Stimulated activated naive CD4-positive, alpha-beta T cell (primary cell): ENCODE data around the gene SSC4D.
A peak's percentile ranks its signal among the peaks of the same experiment; 100 is the strongest.

ENCODE experiments used
- DNase-seq, 6 experiments: peaks; one replicate each; lab custom pipeline; 2025; lab: John Stamatoyannopoulos, UW

SSC4D gene

GRCh38 chr7:76354516-76354915 lies 55.0 kb downstream of the SSC4D start:
- no peak for DNase-seq

- DNase-seq = no peak
Measured at GRCh38 chr7:76353744-76354143, 55.8 kb downstream of the SSC4D start.

GRCh38 chr7:76352193-76352592 lies 57.3 kb downstream of the SSC4D start:
- no peak for DNase-seq

- no peak for DNase-seq
Measured at GRCh38 chr7:76351372-76351771, 58.1 kb downstream of the SSC4D start.

- no peak for DNase-seq
Measured at GRCh38 chr7:76349313-76349885, 60.1 kb downstream of the SSC4D start.

GRCh38 chr7:76347710-76348109 lies 61.8 kb downstream of the SSC4D start:
- DNase-seq = no peak

- DNase-seq = peak in 1 of 6 experiments; percentile 9
Measured at GRCh38 chr7:76346778-76347177, 62.7 kb downstream of the SSC4D start.

- DNase-seq = no peak
Measured at GRCh38 chr7:76346097-76346496, 63.4 kb downstream of the SSC4D start.

- DNase-seq = no peak
Measured at GRCh38 chr7:76343931-76344321, 65.6 kb downstream of the SSC4D start.

- no peak for DNase-seq
Measured at GRCh38 chr7:76343294-76343930, 66.1 kb downstream of the SSC4D start.

- DNase-seq = no peak
Measured at GRCh38 chr7:76342222-76342621, 67.3 kb downstream of the SSC4D start.

GRCh38 chr7:76340617-76341131 lies 68.8 kb downstream of the SSC4D start:
- no peak for DNase-seq
